Heart left ventricle (tissue), 16 donors: Measurements from ENCODE around the gene KLF7. TPM values are rescaled to one million over a fixed set of nuclear protein-coding genes. Genes with fewer than 3 reads are reported as not detected.

Experiments
- ATAC-seq, 4 donors: fragments of 200-7000 bp; cut with Tn5 transposase; one replicate each; pipeline ENCODE4 v1.9.1; 2020 to 2022; ENCODE audit warnings: moderate library complexity in 4 of 4, mild to moderate bottlenecking in 3 of 4, moderate number of reproducible peaks in 1 of 4
- DNase-seq, 5 donors: peaks; one replicate each; pipeline ENCODE4 v3.0.0-alpha.2; 2020
- H3K27ac ChIP-seq, 12 donors: fragments of 200-600 bp; sonication (generic) in 4 of 12; one replicate each; pipeline versions ENCODE4 v1.5.0 to v1.8.0; 2016 to 2022; ENCODE audit warnings: mild to moderate bottlenecking in 2 of 12
- H3K27me3 ChIP-seq, 9 donors: fragments of 200-600 bp; sonication (generic) in 2 of 9; one replicate each; pipeline versions ENCODE4 v1.5.1 to v1.8.0; 2016 to 2022; ENCODE audit warnings: mild to moderate bottlenecking in 3 of 9
- H3K36me3 ChIP-seq, 9 donors: fragments of 200-600 bp; sonication (generic) in 2 of 9; one replicate each; pipeline versions ENCODE4 v1.5.0 to v1.8.0; 2018 to 2022; ENCODE audit warnings: mild to moderate bottlenecking in 2 of 9
- H3K4me1 ChIP-seq, 12 donors: fragments of 200-600 bp; sonication (generic) in 4 of 12; one replicate each; pipeline versions ENCODE4 v1.5.0 to v1.8.0; 2016 to 2022; ENCODE audit warnings: mild to moderate bottlenecking in 3 of 12
- H3K4me3 ChIP-seq, 12 donors: fragments of 200-600 bp; sonication (generic) in 4 of 12; one replicate each; pipeline versions ENCODE4 v1.5.0 to v1.8.0; 2017 to 2022; ENCODE audit warnings: mild to moderate bottlenecking in 9 of 12, moderate library complexity in 4 of 12
- H3K9me3 ChIP-seq, 12 donors: fragments of 200-600 bp; sonication (generic) in 4 of 12; one replicate each; pipeline versions ENCODE4 v1.5.0 to v1.8.0; 2016 to 2022; ENCODE audit warnings: mild to moderate bottlenecking in 1 of 12
- CTCF ChIP-seq, 12 donors: fragments of 200-600 bp; sonication (generic) in 4 of 12; IDR thresholded peaks; one replicate each; pipeline versions ENCODE4 v1.5.0 to v1.8.0; 2018 to 2022; ENCODE audit warnings: antibody characterized with exemption in 12 of 12, mild to moderate bottlenecking in 5 of 12
- POLR2A ChIP-seq, 2 donors: fragments of 450-650 bp; IDR thresholded peaks; one replicate each; pipeline ENCODE4 v1.6.1; 2017; ENCODE audit warnings: antibody characterized with exemption in 2 of 2, mild to moderate bottlenecking in 2 of 2, moderate library complexity in 2 of 2
- WGBS, 4 donors: extraction: QIAGEN DNeasy Blood & Tissue Kit in 2 of 4; methylation state at CpG; one replicate each; pipeline versions ENCODE4 v1.1.5 to v1.1.7; 2013 to 2018; 5-methylcytosine and 5-hydroxymethylcytosine counted together
- intact Hi-C, 10 donors: fragments of 100-400 bp; cut with DNase I; formaldehyde crosslinking; loops; one replicate each; pipeline versions ENCODE4 v1.11.1 to v1.14.2; 2022
- polyA plus RNA-seq, 2 donors: library from polyadenylated mRNA; stranded (reverse); fragments of 200-250 nt; gene quantifications; one replicate each; pipeline ENCODE4 v1.2.3, GENCODE V29; 2013
- total RNA-seq, 9 donors: library from RNA; depleted of rRNA in 2 of 9; stranded (reverse); fragments of >200 nt in 2 of 9; fragmentation: NEBNext Ultra II Directional in 3 of 9; extraction: Animal tissue kit (Norgen Biotek cat#: 25700) in 3 of 9; gene quantifications; one replicate each; pipeline versions ENCODE4 v1.1.0 to v1.2.4, GENCODE V29; 2016 to 2023
- donor health status: ischemic (EF 13 %, LVEDD 7.1; RV severe dilation, severe dysfunction).
- donor health status: healthy with polysubstance abuse.
- donor health status: DM: no; HTN: yes; CAD: no.
- donor health status: DM: no; HTN: no; CAD: no.
- donor health status: ischemic (EF 25% LVEDD 6.9; RV normal size, moderate dysfunction).
- donor health status: ischemic (EF 25% LVEDD 5.7; RV mildly dilated, moderate dysfunction).
- donor health status: healthy.
- donor health status: DM: yes; HTN: yes; CAD: no.
- donor health status: ischemic (EF 35%, LVEDD 5.7; RV mildly dilated, moderate dysfunction).
- donor health status: nonischemic (EF 11% LVEDD 7.7; RV severe dilation, severe dysfunction).
- donor health status: DM: yes; HTN: yes; CAD: no.
- donor health status: PGD.
- donor health status: ischemic (EF 29% LVEDD 5.4; RV normal size, mild dysfunction).
- donor health status: nonischemic (EF 23%, LVEDD 6.1; RV moderate dilation, normal function).

KLF7 gene
- total and polyA plus RNA-seq, 11 donors, result 5.0 to 49.8 (median 26.2) TPM

- Histone ChIP-seq H3K27me3 (no peaks in the 10 kb centered on the region), H3K4me1 (peaks cover 20 to 70% (median 60%) of the 10 kb centered on the region in 12 donors), H3K4me3 (peak overlapping the region in 10 of 12 donors; percentile 62 to 96 (median 80)), H3K9me3 (no peaks in the 10 kb centered on the region), H3K27ac (peak overlapping the region; percentile 94 to 100 (median 100)), H3K36me3 (no peaks in the 10 kb centered on the region)
- DNase-seq (no peak), ATAC-seq (no peak)
- intact Hi-C loops, result loop anchor here in 9 of 10 donors (2.0 to 10.0 kb wide), 12 partner anchors 18 to 462 kb away; partner anchors contain the start of gene METTL21A (in 1 of the 9)
- WGBS, 4 donors, result 31 to 40% (median 38%) methylated on average over 8 of the region's 8 CpGs
- TF ChIP-seq POLR2A (IDR thresholded peaks at IDR 0.05) (no peak), CTCF (IDR thresholded peaks at IDR 0.05) (no peak)
These were observed 3.4 kb downstream of the KLF7 start for GRCh38 chr2:207162316-207162715.

DNA sequence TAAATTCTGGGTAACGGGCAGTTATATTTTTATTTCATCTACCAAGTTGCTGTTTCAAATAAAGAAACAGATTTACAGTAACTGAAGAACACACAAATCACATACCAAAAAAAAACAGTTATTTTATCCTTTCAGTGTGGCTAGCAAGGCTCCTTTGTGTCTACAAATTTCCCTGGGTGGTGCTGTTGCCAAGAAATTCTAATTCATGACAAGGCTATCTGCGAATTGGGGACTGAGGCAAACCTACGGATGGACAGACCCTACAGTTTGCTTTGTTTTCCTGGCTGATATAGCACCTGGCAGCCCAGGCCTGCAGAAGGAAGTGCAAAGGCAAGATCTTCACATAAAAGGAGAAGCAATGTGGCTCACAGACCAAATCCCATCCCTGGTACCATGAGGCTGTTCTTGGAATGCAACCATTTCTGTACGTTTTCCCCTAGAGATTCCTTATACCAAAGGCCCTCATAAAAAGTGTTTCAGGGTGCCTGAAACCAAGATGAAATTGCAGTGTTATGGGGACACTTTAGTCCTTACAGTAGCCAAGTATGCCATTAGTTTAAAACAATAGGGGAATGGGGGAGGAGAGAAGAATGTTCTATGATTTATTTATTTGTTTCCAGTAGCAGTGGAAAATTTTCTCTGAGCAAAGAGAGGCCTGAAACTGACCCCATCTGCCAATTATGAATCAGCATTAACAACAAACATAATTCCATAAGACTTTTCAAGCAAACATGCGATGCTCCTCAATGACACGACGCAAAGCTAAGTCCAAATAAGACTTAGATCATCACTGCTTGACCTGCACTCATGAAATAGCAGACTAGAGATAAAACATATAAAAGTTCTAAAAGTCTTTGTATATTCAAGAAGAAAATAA is 4.3 kb downstream of the KLF7 start:
- Histone ChIP-seq H3K4me3 (peak overlapping the region in 9 of 12 donors; percentile 28 to 96 (median 80)), H3K36me3 (no peaks in the 10 kb centered on the region), H3K27ac (peak overlapping the region; percentile 94 to 100 (median 100)), H3K27me3 (no peaks in the 10 kb centered on the region), H3K4me1 (peaks cover 20 to 73% (median 67%) of the 10 kb centered on the region in 12 donors), H3K9me3 (no peaks in the 10 kb centered on the region)
- no peak for DNase-seq
- intact Hi-C loops, result loop anchor here in 9 of 10 donors (2.0 to 10.0 kb wide), 12 partner anchors 17 to 463 kb away; partner anchors contain the start of gene METTL21A (in 1 of the 9)
- WGBS, 4 donors, result 47 to 57% (median 48%) methylated on average over 7 of the region's 7 CpGs
- TF ChIP-seq CTCF (IDR thresholded peaks at IDR 0.05) (no peak), POLR2A (IDR thresholded peaks at IDR 0.05) (no peak)
- ATAC-seq, result no peak

DNA sequence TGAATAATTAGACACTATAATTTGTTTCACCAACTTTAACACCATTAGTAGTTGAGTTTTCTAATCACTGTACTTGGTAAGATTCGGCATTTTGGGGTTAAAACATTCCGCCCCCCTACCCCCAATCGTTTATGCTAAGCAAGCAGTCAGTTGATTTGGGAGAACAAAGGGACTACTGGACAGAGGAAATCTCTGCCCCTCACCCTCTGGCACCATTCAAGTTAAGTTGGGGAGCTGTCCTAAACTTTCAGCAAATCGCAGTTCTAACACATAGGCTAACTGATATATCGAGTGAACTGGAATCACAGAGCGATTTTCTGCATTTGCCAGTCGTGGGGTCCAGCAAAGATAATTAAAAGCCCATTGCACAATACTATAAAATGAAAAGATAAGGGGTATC is 5.6 kb downstream of the KLF7 start:
- WGBS, 4 donors, result 45 to 56% (median 52%) methylated on average over 7 of the region's 7 CpGs
- TF ChIP-seq POLR2A (IDR thresholded peaks at IDR 0.05) (no peak), CTCF (IDR thresholded peaks at IDR 0.05) (no peak)
- H3K36me3 ChIP-seq, result no peaks in the 10 kb centered on the region
- no peaks in the 10 kb centered on the region for H3K27me3 ChIP-seq
- H3K9me3 ChIP-seq, result no peaks in the 10 kb centered on the region
- H3K27ac ChIP-seq, result peak overlapping the region in 3 of 12 donors; percentile 0 to 100 (median 98)
- H3K4me1 ChIP-seq, result peaks cover 20 to 87% (median 80%) of the 10 kb centered on the region in 12 donors
- H3K4me3 ChIP-seq, result no peak overlapping the region
- DNase-seq (no peak), ATAC-seq (no peak)
- intact Hi-C loops, result loop anchor here in 9 of 10 donors (5.0 to 10.0 kb wide), 10 partner anchors 68 to 465 kb away; partner anchors contain the start of gene METTL21A (in 1 of the 9)

DNA sequence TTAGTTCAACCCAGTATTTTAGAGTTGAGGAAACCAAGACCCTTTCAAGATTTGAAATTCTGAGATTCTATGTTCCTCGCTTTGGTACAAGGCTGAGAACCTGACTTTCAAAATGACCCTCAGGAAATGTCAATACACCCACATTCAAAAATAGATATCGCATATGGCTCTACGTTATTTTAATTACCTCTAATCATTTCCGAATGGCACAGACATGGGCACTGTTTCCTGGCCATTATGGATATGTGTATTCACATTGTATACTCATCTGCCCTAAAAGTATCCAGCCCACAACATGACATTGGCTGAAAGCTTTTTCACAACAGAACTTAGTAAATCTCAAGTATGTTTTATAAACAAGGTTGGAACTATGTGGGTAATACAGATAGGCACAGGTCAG is 6.7 kb downstream of the KLF7 start:
- ATAC-seq, result no peak
- no peaks in the 10 kb centered on the region for H3K9me3 ChIP-seq
- no peaks in the 10 kb centered on the region for H3K36me3 ChIP-seq
- no peaks in the 10 kb centered on the region for H3K27me3 ChIP-seq
- H3K4me3 ChIP-seq, result no peak overlapping the region
- peak overlapping the region in 5 of 12 donors; percentile 1 to 86 (median 26) for H3K27ac ChIP-seq
- intact Hi-C loops, result no loop called here
- DNase-seq, result no peak
- WGBS, 4 donors, result 52 to 66% (median 59%) methylated on average over 4 of the region's 4 CpGs
- TF ChIP-seq CTCF (IDR thresholded peaks at IDR 0.05) (no peak), POLR2A (IDR thresholded peaks at IDR 0.05) (no peak)
- H3K4me1 ChIP-seq, result peaks cover 21 to 98% (median 90%) of the 10 kb centered on the region in 12 donors
